IPS-11a (cell line): ENCODE results near the gene POLN.

ENCODE experiments used
- H3K4me3 ChIP-seq: one replicate; pipeline ENCODE4 v1.5.1; 2013; ENCODE audit warnings: low read depth, low read length, control low read depth

Gene POLN

DNA sequence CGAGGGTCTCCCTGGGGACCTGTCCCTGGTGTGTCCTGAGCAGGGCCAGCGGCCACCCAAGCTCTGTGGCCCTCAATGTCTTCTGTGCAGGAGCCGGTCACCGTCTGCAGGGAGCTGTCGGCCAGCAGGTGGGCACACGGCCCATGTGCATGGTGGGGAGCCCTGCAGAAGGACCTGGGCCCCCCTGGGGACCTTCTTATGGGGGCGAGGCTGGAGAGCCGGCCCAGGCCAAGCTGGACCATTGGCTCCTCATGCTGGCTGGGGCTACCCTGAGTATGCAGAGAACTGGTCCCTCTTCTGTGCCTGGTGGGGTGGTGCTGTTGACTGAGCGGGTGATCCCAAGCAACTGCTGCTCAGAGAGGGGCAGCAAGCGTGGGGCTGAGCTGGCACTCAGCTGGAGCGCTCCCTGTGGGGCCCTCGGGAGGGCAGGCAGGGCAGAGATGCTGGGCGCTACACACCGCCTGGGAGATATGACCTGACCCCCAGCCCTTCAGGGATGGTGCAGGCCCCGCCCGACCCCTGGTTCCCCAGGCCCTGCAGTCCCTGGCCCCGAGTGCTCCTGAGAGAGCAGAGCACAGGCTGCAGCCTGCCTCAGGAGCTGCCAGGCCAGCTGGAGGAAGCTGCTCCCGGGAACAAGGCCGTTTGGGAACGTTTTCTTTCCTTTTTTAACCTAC lies 168.0 kb downstream of the POLN start:
- H3K4me3 ChIP-seq = no peak overlapping the region

- H3K4me3 ChIP-seq = no peak overlapping the region
Measured at GRCh38 chr4:2072971-2073807, 168.7 kb downstream of the POLN start.

DNA sequence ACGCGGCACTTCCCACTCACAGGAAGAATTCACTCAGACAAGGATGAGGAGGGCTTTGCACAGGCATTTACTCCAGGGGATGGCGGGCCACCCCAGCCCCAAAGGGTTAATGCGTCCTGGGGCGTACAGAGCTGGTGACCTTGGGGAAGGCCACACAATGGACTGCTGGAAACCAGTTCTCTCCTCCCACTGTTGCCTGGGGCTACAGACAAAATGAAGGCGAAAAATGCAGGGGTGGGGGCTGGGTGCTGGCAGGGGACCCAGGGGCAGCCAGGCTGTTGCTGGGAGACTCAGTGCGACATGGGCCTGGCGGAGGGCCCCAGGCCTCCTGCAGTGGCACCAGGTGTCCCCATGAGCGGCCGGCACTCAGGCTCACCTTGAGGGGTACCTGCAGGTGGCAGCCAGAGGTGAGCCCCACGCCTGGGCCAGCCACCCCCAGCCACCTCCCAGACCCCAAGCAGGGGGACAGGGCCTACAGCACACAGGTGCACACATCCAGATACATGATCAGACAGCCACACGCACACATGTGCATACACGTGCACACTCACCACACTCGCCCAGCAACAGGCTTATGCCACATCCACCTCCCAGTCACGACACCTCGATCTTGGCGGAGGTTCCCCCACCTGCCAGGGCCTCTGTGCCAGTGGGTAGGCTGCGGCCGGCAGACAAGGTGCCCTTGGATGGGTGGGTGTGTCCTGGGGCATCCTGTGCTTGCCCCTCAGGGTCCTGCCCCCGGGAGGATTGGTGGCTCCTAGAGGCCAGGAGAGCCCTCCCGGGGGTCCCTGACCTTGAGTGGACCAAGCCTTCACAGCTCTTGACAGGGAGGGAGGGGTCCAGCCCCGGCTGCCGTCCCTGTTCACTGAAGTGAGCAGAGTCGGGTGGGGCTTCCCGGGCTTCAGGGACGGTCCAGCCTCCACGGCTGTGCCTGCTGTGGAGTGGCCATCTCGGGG lies 169.7 kb downstream of the POLN start:
- no peak overlapping the region for H3K4me3 ChIP-seq

DNA sequence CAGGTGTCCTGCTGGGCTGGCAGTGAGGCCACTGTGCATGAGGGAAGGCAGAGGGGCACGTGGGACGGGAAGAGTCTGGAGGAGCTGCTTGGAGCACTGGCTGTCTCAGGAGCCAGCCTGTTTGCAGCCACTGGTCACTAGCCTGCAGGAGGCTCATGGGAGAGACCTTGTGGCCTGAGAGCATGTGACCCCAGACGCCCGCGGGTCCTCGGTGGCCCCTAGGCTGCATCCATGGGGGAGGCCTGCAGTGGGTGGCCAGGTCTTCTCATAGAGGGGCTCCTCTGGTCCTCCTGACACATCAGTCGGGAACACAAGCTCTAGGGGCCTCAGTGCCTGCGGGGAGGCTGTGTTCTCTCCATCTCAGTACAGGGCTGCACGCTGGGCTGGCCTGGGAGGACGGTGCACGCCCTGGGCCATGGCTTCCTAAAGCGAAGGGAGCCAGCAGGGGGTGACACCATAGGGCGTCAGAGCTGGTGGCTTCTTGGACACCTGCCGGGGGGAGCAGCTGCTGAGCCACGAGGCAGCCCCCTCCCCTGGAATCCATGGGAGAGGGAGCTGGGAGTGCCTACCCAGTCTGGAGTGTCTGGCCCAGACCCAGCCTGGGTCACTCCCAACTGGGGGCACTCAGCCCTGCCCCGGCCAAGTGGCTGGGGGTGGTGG lies 170.5 kb downstream of the POLN start:
- H3K4me3 ChIP-seq = no peak overlapping the region

DNA sequence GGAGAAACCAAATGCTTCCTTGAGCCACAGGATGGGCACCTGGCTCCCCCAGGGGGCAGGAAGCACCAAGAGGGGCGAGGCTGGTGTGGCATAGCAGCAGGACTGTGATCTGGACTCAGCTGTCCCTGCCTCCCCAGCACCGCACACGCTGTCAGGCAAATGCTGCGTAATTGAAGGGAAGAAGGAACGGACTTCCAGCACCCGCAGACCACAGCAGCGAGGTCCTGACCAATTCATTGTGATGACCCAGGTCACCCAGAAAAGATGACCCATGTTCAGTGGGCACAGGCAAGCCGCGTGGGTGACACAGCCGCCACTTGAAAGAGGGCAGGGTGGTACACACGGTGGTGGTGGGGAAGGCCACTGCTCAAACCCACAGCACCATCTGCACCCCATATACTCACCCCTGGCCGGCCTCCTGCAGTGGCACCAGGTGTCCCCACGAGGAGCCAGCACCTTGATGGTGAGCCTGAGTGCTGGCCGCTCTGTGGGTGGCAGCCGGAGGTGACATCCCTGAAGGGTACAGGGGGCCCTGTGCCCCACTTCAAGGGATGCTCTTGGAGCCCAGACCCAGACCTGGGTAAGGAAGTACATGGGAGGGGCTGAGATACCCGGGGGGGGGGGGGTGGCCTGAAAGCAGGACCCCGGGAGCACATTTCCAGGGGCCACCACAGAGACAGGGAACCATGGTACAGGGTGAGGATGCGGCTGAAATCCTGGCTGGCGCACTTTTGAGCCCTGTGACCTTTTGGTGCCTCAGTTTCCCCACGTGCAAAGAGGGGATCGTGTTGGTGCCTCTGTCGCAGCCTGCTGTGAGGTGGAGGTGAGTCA lies 171.3 kb downstream of the POLN start:
- no peak overlapping the region for H3K4me3 ChIP-seq

GRCh38 chr4:2069986-2070385 lies 171.9 kb downstream of the POLN start:
- H3K4me3 ChIP-seq = no peak overlapping the region

DNA sequence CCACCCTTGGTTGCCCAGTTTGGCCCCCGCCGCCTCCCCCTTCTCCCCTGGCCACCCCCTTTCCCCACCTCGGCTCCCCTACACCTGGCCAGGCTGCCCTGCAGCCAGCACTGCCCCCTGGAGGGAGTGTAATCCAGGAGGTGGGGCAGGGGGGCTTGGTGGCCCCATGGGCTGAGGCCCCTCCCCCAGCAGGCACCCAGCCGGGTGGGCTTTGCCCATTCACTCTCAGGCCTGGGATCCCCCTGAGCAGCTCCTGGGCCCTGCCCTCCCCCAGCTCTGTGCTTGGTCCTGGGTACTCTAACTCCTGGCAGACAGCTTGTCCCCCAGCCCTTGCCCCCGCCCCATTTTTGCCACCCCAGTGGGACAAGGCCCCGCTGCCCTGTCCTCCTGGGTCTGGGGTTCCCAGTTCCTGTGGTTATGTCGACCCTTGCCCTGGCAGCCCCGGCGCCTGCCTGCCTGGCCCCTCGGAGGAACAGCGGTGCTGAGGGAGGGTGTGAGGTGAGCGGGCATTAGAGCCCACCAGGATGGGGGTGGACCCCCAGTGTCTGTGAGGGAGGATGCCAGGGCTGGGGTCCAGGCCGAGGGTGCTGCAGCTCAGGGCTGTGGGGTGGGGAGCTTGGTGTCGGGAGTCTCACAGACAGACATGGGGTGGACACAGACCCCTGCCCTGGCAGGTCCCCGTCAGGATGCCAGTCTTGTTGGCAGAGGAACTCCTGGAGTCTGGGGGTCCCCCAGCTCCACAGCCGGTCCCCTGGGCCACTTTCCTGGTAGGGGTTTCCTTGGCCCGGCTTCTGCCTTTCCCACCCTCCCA lies 172.6 kb downstream of the POLN start:
- no peak overlapping the region for H3K4me3 ChIP-seq

GRCh38 chr4:2068566-2068965 lies 173.4 kb downstream of the POLN start:
- H3K4me3 ChIP-seq = no peak overlapping the region

DNA sequence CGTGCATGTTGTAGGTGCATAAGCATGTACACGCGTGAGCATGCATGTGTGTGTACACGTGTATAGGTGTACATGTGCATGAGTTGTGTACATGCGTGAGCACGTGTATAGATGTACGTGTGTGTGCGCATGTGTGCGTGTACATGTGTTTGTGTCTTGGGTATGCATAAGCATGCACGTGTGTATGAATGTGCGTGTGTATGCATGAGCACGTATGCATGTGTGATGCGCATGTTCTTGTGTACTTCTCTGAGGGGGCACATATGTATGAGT lies 173.8 kb downstream of the POLN start:
- no peak overlapping the region for H3K4me3 ChIP-seq

DNA sequence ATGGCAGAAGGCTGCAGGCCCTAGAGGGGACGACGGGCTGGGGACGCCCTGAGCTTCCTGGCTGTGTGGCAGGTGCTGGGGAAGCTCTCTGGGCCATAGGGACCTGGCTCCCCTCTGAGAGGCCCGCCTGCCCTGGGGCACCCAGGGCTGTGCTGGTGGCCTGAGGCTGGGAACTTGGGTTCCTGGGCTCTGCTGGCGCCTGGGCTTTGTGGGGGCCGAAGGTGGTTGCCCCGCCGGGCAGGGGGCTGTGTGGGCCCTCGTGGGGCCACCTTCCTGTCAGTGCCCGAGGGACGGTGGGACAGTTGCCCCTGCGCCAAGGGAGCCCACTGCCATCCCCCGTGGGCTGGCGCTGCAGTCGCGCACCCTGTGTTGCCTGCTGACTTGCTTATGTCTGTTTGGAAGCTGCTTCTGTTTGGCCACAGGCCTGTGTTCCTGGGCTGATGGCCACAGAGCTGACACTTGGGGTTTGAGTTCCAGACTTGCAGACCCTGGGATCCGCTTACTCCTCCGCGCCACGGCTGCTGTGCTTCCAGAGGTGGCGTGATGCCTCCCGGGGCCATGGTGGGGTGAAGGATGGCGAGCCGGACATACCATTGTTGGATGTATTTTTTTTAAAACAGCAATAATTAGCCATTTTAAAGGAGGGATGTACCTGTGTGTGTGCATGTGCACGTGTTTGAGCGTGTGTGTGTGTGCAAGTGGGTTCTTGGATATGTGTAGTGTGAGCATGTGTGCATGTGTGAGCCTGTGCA lies 174.3 kb downstream of the POLN start:
- no peak overlapping the region for H3K4me3 ChIP-seq

GRCh38 chr4:2066571-2067445 lies 175.1 kb downstream of the POLN start:
- H3K4me3 ChIP-seq = no peak overlapping the region

DNA sequence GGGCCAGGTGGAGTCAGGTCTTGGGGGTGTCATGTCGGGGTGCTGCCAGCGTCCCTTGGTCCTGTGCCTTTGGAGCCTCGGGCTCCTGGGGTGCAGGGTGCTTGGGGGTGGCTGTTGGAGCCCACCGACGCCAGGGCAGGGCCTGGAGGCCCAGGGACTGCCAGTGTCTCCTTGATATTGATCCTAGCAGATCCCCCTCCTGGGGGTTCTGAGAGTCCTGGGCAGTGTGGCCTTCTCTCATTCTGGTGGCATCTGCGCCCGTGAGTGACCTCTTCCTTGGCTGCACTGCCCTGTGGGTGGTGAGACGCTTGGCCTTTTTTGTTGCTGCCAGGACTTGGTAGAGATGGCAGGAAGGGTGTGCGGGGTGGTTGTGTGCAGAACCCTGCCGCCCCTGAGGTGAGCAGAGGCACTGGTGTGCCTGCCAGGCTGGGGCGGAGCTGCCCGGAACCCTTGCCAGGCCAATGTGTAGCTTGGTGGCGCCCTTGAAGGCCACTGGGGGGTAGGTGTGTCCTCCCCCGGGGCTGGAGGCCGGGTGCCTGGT lies 175.8 kb downstream of the POLN start:
- H3K4me3 ChIP-seq = no peak overlapping the region

DNA sequence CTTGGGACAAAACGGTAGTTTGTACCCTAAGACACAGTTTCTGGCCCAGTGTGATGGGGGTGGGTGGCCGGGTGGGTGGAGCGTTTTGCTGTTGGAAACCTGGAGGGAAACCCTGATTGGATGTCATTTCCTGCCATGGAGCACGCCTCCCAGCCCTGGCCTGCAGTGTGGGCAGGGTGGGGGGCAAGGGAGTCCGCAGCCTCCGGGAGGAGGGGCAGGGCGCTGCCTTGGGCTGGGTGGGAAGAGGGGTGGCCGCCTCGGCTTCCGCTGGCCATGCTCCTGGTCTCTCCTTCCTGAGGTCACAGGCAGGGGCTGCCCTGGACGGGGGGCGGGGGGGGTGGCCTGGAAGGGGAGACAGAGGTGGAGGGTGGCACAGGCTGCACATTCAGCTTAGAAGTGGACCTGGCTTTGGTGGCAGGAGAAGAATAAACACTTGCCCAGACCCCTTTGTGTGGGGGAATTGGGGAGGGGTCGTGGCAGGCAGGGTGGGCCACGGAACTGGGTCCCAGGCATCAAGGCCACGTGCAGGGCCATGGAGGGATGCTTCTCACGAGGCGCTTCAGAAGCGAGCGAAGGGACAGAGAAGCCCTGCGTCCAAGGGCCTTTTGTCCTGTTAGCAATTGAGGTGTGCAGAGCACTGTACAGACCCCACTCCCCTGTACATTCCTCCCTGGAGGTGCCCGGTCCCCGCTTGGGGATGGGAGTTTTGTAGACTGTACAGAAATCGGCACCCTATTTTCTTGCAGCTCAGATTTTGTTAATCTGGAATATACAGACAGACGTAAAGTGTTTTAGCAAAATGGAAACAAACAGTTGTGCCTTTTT lies 176.6 kb downstream of the POLN start:
- H3K4me3 ChIP-seq = no peak overlapping the region

DNA sequence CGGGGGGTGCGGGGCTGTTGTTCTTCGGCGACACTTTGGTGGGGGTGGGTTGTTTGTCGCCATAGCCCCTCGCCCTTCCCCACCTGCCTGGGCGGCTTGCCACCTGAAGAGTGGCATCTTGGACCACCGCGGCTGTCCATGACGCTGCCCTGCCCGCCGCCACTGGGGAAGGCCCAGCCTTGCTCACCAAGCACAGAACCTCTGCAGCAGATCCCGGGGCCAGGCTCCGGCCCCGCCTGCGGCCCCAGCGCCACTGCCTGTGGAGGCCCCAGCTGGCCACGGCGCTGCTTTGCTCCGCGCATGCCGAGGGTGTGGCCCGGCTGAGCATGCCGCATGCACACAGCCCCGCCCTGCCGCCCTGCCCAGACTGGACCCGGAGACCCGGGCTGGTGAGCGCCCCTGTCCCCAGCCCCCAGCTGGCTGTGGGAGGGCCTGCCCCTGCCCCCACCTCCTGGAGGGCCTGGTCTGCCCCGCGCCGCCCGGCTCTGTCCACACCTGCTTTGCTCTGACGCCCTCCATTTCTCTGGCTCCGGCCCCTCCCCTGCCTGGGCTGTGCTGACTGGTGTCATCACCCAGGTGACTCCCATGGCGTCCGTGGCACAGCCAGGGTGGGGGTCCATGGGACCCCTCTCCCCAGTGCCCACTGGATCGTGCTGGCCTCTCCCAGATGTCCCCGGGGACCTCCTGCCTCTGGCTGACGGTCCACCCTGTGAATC lies 177.5 kb downstream of the POLN start:
- H3K4me3 ChIP-seq = no peak overlapping the region

- no peak overlapping the region for H3K4me3 ChIP-seq
Measured at GRCh38 chr4:2063557-2064275, 178.2 kb downstream of the POLN start.
